Activated B cell treated with CpG ODN at 0.5 μM for 24 hours (primary cell): ENCODE data around the gene TOLLIP. TPM values are rescaled to one million over a fixed set of nuclear protein-coding genes. Genes with fewer than 3 reads are reported as not detected.

Experiments
- ATAC-seq: fragments of 200-7000 bp; cut with Tn5 transposase; one replicate; pipeline ENCODE4 v1.10.0; 2021; ENCODE audit warnings: low read depth, mild to moderate bottlenecking, moderate library complexity
- CTCF ChIA-PET: fragments of 350-600 bp; sonication (Branson Sonifier 250); formaldehyde crosslinking; loops from one replicate; lab custom pipeline; 2021; ENCODE audit warnings: antibody characterized with exemption; lab: Charles Lee
- POLR2A ChIA-PET: fragments of 350-600 bp; sonication (Branson Sonifier 250); formaldehyde crosslinking; loops from one replicate; lab custom pipeline; 2021; ENCODE audit warnings: antibody characterized with exemption; lab: Charles Lee
- DNase-seq: peaks from one replicate; pipeline ENCODE4 v3.0.0; 2022
- H3K27ac Mint-ChIP-seq: one replicate; pipeline ENCODE4 v1.8.0; 2020; ENCODE audit warnings: mixed read lengths
- H3K27me3 Mint-ChIP-seq: one replicate; pipeline ENCODE4 v1.8.0; 2021; ENCODE audit warnings: mixed read lengths
- H3K36me3 Mint-ChIP-seq: one replicate; pipeline ENCODE4 v1.8.0; 2021; ENCODE audit warnings: low read depth, mixed read lengths
- H3K4me1 Mint-ChIP-seq: one replicate; pipeline ENCODE4 v1.8.0; 2021; ENCODE audit warnings: mixed read lengths
- H3K4me3 Mint-ChIP-seq: one replicate; pipeline ENCODE4 v1.8.0; 2020; ENCODE audit warnings: mild to moderate bottlenecking, mixed read lengths
- H3K9me3 Mint-ChIP-seq: one replicate; pipeline ENCODE4 v1.8.0; 2020; ENCODE audit warnings: mixed read lengths
- intact Hi-C: fragments of 100-400 bp; cut with micrococcal nuclease; formaldehyde crosslinking; loops from one replicate; pipeline ENCODE4 v1.15.1; 2024
- total RNA-seq: library from RNA; stranded (reverse); gene quantifications from 2 replicates; pipeline ENCODE4 v1.2.3, GENCODE V29; 2022
- TF ChIP-seq, protein P1 (sequence below): fragments of 200-600 bp; IDR thresholded peaks from one replicate; pipeline ENCODE4 v1.8.0; 2022; ENCODE audit warnings: antibody characterized with exemption, mild to moderate bottlenecking

The TOLLIP gene
- total RNA-seq, 1 donor from 2014 or later, result 46.4 TPM

DNA sequence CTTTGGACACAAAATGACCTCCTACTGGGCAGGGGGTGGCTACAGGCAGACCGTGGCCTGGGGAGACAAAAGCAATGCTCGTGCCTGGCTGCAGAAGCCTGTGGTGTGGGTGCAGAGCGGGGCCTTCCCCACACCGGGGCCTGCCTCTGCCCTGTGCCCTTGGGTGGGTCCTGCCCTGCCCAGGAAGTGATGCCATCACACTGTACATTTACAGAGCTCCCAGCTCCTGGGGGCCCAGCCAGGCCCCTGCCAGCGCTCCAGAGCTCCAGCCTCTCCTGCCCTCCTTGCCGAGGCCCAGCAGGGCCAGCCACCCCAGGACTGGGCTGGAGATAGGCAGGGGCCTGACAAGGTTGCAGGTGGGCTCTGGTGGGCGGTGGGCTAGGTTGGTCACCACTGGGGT, 46.4 kb downstream of the TOLLIP start:
- H3K36me3 Mint-ChIP-seq, result peaks cover 4% of the 10 kb centered on the region
- peak overlapping the region; percentile 79 for H3K4me3 Mint-ChIP-seq
- ChIA-PET CTCF (interaction anchor here (1.0 kb wide), 1 partner anchor 312 kb away, joined by 3 read pairs; no protein-coding TSS in a partner anchor), POLR2A (interaction anchor here (0.8 to 1.9 kb wide), 5 partner anchors 46 to 312 kb away, joined by 3 to 11 read pairs (median 3); partner anchors contain the start of gene TOLLIP)
- peaks cover 16% of the 10 kb centered on the region for H3K9me3 Mint-ChIP-seq
- no peaks in the 10 kb centered on the region for H3K27me3 Mint-ChIP-seq
- DNase-seq (no peak), ATAC-seq (peak; percentile 35)
- intact Hi-C loops, result no loop called here
- TF ChIP-seq, protein P1, sequence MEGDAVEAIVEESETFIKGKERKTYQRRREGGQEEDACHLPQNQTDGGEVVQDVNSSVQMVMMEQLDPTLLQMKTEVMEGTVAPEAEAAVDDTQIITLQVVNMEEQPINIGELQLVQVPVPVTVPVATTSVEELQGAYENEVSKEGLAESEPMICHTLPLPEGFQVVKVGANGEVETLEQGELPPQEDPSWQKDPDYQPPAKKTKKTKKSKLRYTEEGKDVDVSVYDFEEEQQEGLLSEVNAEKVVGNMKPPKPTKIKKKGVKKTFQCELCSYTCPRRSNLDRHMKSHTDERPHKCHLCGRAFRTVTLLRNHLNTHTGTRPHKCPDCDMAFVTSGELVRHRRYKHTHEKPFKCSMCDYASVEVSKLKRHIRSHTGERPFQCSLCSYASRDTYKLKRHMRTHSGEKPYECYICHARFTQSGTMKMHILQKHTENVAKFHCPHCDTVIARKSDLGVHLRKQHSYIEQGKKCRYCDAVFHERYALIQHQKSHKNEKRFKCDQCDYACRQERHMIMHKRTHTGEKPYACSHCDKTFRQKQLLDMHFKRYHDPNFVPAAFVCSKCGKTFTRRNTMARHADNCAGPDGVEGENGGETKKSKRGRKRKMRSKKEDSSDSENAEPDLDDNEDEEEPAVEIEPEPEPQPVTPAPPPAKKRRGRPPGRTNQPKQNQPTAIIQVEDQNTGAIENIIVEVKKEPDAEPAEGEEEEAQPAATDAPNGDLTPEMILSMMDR, result no peak
- peaks cover 15% of the 10 kb centered on the region for H3K4me1 Mint-ChIP-seq
- peak overlapping the region; percentile 83 for H3K27ac Mint-ChIP-seq

DNA sequence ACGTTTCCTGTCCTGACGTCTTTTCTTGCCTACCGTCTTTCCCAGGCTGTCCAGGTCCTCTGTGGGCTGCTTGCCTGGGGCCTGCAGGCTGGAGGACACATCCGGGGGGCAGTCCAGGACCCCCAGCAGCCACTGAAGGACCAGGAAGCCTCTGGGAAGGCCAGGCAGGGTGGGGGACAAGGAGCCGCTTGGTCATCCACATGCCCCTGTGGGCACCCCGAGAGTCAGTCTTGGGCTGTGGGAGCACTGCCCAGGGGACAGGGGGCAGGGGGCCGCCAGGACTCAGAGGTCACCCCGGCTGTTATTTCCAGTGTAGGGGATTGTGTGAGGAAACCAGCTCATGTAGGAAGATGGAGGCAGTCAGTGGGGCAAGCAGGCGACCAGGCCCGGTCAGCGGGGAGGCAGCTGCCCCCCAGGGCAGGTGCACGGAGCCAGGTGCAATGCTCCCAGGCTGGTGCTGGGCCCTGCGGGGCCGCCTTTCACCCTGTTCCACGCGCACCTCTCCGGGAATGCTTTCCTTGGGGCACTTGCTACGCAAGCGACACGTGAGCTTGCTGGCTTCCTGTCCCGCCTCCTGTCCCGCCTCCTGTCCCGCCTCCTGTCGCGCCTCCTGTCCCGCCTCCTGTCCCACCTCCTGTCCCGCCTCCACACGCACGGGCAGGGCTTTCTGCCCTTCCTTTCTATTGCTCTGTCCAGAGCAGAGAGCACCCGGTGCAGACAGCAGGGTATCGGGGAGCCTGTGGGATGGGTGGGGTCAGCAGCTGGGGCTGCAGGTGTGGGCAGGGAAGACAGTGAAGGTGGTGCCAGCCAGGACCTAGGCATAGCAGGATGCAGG, 47.0 kb downstream of the TOLLIP start:
- ATAC-seq, result peak; percentile 90
- POLR2A ChIA-PET, result interaction anchor here (0.6 to 1.9 kb wide), 7 partner anchors 47 to 588 kb away, joined by 3 to 11 read pairs (median 4); partner anchors contain the start of gene TOLLIP
- intact Hi-C loops, result loop anchor here (1.0 kb wide), 3 partner anchors 47 to 312 kb away; partner anchors contain the start of gene TOLLIP

DNA sequence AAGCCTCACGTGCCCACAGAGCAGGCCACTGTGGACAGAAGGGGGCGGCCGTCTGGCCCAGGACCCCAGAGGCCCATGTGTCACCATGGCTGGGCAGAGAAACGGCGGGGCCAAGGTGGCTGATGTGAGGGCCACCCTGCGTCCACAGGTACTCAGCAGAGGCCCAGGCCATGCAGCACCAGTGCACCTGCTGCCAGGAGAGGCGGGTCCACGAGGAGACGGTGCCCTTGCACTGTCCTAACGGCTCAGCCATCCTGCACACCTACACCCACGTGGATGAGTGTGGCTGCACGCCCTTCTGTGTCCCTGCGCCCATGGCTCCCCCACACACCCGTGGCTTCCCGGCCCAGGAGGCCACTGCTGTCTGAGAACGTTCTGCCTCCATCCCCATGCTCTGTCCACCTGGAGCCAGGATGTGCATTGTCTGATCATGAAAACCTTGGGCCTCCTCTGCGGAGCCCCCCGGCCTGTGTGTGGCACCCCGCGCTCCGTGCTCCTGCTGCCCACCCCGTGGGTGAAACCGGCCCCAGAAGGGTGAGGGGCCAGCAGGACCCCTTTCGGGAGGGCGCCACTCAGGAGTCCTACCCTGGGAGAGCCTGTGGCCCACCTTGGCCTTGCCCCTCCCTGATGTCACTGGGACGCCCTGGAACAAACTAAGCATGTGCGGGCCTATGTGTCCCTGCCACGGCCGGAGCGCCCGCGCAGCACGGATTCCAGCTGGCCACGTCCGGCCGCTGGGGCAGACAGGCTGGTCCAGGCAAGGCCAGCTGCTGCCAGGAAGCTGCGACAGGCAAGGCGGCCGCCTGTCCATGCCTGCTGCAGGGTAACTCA, 48.0 kb downstream of the TOLLIP start:
- ChIA-PET CTCF (no interaction called here), POLR2A (interaction anchor here (1.1 to 1.9 kb wide), 4 partner anchors 48 to 314 kb away, joined by 3 to 11 read pairs (median 6); partner anchors contain the start of gene TOLLIP)
- Mint-ChIP-seq H3K27me3 (no peaks in the 10 kb centered on the region), H3K36me3 (peaks cover 4% of the 10 kb centered on the region), H3K27ac (no peak overlapping the region), H3K4me3 (peak overlapping the region; percentile 79), H3K4me1 (peaks cover 14% of the 10 kb centered on the region), H3K9me3 (peaks cover 11% of the 10 kb centered on the region)
- intact Hi-C loops, result loop anchor here (1.0 kb wide), 3 partner anchors 48 to 313 kb away; partner anchors contain the start of gene TOLLIP
- DNase-seq (no peak), ATAC-seq (no peak)
- TF ChIP-seq, protein P1, result no peak

More for the DNA sequence above, 47.0 kb downstream of the TOLLIP start:
- Mint-ChIP-seq H3K4me1 (peaks cover 15% of the 10 kb centered on the region), H3K27me3 (no peaks in the 10 kb centered on the region), H3K27ac (peak overlapping the region; percentile 83), H3K36me3 (peaks cover 4% of the 10 kb centered on the region), H3K9me3 (peaks cover 16% of the 10 kb centered on the region), H3K4me3 (peak overlapping the region; percentile 79)
- peak; percentile 74 for DNase-seq
- CTCF ChIA-PET, result interaction anchor here (1.0 kb wide), 1 partner anchor 312 kb away, joined by 3 read pairs; no protein-coding TSS in a partner anchor
- TF ChIP-seq, protein P1, result no peak

DNA sequence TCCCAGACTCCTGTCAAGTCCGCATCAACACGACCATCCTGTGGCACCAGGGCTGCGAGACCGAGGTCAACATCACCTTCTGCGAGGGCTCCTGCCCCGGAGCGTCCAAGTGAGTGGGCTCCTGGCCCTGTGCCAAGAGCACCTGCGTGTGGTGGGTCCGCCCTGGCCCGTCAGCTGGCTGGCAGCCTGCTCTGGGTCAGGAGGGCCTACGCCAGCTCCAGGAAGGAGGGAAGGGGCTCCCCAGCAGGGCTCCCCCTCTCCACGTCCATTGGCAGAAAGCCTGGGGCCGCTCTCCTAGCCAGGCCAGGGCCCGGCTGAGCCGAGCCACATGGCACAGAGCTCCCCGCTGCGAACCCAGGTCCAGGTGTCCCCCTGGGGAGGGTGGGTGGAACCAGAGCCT, 48.8 kb downstream of the TOLLIP start:
- H3K4me1 Mint-ChIP-seq, result peaks cover 14% of the 10 kb centered on the region
- H3K9me3 Mint-ChIP-seq, result peaks cover 10% of the 10 kb centered on the region
- H3K27me3 Mint-ChIP-seq, result no peaks in the 10 kb centered on the region
- DNase-seq, result no peak
- no peak overlapping the region for H3K27ac Mint-ChIP-seq
- POLR2A ChIA-PET, result no interaction called here
- H3K4me3 Mint-ChIP-seq, result no peak overlapping the region
- peaks cover 4% of the 10 kb centered on the region for H3K36me3 Mint-ChIP-seq
- TF ChIP-seq, protein P1, result no peak
- intact Hi-C loops, result no loop called here
- ATAC-seq, result no peak
- CTCF ChIA-PET, result no interaction called here
